HG03175 (cell line): ENCODE measurements around the gene TXNDC12.
"Not testable (repeated sequence)": the region's sequence is repeated elsewhere in the genome, so short reads cannot be mapped to it uniquely, and the experiment has no call there.

Experiments used
- ATAC-seq: cut with Tn5 transposase; IDR thresholded peaks from one replicate; pipeline ENCODE4 v1.9.1; 2021; ENCODE audit warnings: mild to moderate bottlenecking, moderate library complexity; ENCODE audit not compliant: unreplicated experiment

TXNDC12 gene

DNA sequence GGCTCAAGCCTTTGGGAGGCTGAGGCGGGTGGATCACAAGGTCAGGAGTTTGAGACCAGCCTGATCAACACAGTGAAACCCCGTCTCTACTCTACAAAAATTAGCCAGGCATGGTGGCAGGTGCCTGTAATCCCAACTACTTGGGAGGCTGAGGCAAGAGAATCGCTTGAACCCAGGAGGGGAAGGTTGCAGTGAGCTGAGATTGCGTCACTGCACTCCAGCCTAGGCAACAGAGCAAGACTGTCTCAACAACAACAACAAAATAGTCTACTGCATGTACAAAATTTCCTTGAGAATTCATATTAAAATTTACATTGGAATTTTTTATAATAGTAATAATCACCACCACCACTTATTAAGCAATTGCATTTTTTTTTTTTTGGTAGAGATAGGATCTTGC lies 5.7 kb downstream of the TXNDC12 start:
- ATAC-seq, result not testable (repeated sequence)

DNA sequence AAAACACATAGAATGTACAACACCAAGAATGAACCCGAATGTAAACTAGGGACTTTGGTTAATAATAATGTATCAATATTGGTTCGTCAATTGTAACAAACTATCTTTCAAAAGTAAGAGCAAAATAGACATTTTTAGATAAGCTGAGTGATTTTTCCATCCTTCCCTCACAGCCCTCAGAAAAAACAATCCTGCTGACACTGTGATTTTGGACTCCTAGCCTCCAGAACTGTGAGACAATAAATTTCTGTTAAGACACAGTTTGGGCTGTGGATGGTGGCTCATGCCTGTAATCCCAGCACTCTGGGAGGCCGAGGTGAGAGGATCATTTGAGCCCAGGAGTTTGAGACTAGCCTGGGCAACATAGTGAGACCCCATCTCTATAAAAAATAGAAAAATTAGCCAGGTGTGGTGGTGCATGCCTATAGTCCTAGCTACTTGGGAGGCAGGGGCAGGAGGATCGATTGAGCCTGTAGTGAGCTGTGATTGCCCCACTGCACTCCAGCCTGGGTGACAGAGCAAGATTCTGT lies 9.3 kb downstream of the TXNDC12 start:
- not testable (repeated sequence) for ATAC-seq

DNA sequence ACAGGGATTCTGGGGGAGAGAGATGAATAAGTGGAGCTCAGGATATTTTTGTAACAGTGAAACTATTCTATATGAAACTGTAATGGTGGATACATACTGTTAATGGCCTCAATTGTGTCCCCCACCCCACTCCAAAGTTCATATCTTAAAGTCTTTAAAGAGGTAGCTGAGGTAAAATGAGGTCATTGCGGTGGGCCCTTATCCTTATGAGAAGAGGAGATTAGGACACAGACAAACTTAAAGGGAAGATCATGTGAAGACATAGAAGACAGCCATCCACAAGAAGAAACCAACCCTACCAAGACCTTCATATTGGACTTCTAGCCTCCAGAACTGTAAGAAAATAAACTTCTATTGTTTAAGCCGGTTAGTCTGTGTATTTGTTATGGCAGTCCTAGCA lies 9.8 kb downstream of the TXNDC12 start:
- no peak for ATAC-seq

DNA sequence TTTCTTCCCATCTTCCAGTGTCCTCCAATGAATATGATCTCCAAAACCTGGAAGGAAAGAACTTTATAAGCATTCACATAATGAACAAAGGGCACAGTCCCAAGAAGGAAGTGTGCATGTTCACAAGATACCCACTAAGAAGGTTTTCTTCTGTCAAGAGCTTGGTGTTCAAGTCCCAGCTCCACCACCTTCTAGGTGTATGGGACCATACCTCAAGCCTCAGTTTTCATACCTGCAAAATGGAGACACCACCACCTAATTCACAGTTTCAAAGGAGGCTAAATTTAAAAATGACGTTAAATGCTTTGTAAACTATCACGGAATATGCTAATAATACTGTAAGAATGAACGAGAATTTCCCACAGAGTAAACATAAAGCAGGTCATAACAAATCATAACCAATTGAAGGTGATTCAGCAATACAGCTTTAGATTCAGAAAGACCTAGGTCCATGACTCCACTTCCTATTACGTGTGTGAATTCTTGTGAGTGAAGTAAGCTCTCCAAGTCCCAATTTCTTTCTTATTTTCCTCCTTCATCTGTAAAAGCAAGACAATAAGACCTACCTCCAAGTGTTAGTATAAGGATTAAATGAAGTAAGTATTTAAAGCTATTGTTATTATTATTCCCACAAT lies 13.3 kb downstream of the TXNDC12 start:
- ATAC-seq, result no peak

DNA sequence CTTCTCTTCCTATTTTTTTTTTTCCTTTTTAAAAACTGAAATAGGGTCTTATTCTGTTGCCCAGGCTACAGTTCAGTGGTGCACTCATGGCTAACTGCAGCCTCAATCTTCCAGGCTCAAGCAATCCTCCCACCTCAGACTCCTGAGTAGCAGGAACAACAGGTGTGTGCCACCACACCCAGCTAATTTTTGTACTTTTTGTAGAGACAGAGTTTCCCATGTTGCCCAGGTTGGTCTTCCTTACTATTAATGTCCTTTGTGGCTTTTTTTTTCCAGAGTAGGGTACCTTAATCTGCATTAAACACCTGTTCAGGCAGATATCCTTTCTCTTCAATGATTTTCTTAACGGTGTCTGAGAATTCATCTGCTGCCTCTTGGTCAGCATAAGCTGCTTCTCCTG lies 17.1 kb downstream of the TXNDC12 start:
- ATAC-seq, result no peak

DNA sequence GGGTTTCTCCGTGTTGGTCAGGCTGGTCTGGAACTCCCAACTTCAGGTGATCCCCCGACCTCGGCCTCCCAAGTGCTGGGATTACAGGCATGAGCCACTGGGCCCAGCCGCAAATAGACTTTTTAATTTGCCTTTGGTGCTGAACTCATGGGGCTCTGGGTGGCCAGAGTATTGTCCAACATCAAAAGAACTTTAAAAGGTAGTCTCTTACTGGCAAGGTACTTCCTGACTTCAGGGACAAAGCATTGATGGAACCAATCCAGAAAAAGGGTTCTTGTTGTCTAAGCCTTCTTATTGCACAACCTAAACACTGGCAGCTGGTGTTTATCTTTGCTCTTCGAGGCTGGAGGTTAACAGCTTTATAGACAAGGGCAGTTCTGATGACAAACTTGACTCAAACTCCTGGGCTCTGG lies 17.6 kb downstream of the TXNDC12 start:
- ATAC-seq, result no peak

DNA sequence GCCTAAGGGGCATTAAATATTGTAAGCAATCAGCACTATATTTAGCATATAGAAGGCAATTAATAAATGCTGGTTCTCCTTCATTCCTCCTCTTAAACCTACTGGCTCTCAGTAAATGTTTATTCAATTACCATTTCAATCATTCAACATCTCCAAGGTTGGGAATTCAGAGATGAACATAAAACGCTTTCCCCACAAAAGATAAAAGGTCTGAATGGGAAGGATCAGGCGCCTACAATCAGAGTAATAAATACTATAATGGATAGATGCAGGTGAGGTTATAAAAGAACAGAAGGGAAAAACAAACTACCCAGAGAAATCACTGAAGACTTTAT lies 21.0 kb downstream of the TXNDC12 start:
- no peak for ATAC-seq

DNA sequence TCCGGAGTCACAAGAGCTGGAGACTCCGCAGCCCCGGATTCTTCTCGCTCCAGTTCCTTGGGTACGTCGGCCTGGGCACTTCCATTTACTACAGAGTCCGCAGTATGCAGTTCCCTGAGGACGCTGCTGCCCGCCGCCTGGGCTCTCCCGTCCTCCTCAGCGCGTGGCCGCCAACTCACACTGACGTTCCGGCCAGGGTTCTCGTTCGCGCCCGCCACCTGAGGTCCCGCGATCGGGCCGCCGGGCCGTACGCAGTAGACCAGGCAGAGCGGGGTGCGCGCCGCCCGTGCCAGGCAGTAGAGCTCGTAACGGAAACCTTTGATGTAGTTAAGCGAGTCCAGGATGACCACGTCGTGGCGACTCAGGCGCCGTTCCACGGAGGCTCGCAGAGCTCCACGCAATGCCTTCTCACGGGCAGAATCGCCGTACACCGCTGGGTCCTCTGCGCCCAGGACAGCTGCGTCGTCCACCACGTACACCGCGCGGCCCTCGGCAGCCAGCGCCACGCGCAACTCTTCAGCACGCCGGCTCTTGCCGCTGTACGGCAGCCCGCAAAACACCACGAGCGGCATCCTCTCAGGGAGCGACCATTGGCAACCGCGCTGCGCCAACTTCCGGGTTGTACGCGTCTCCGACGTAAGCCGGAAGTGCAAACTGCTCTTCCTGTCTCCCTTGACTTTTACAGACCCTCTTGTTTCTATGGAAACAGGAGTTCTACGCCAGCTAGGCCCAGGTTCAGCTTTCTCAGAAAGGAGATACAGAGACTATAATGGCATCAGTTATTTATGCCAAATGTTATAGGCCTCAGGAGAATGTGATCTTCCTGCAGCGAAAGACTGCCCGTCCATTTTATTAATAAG lies 21.6 kb downstream of the TXNDC12 start, which contains the start of gene KTI12:
KTI12 (minus strand) TSS at position 621 of the 860 bp plus-strand sequence; CDS start at position 572, 49 bp downstream.
- peak; percentile 82 for ATAC-seq

DNA sequence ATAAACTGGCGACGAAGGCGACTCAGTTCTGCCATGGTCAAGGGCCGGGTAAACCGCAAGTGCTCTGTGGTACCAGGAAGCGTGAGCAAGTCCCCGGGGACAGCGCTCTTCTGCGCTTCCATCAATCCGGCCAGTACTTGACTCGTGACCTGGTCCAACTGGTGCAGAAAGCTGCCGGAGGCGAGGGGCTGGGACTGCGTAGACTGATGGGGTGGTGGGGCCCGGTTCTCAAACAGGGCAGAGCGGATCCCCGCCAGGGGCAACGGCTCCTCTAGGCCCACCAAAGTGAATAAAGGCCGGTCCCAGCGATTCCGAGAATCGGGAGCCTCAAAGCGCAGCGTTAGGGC lies 22.2 kb downstream of the TXNDC12 start:
- peak; percentile 38 for ATAC-seq

DNA sequence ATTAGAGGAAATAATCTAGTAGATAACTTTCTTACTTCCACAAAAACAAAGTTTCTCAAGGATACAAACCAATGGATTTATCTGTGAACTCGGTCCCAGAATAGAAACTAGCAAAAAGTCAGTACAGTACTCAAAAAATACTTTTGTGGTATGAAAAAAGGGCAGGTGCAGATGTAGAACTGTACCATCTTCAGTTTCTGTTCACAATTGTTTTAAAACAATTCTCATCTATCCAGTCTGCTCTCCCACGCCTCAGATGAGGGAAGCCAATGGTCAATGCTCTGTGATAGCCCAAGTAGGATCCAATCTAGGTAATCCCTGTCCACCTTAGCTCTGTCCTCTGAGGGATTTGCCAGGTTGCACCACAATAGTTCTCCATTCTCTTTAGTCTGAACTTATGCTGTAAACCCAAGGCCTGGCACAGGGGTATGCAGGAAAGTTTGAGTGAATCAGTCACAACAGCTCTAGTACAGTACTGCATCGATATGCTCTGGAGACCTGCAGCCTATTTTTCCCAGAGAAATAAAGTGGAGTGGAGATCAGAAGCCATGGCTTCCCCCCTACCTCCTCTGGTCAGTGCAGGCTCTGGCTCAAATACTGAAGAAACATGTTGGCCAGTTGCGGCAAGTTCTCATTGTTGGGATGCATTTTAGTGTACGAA lies 22.7 kb downstream of the TXNDC12 start:
- peak; percentile 30 for ATAC-seq

DNA sequence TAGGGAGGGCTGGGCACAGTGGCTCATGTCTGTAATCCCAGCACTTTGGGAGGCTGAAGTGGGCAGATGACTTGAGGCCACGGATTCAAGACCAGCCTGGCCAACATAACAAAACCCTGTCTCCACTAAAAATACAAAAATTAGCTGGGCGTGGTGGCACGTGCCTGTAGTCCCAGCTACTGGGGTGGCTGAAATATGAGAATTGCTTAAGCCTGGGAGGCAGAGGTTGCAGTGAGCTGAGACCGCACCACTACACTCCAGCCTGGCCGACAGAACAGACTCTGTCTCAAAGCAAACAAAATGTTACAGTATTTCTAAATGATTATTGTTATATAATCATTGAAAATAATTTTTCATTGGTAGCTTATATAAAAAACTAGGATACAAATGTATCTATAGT lies 26.2 kb downstream of the TXNDC12 start:
- not testable (repeated sequence) for ATAC-seq

DNA sequence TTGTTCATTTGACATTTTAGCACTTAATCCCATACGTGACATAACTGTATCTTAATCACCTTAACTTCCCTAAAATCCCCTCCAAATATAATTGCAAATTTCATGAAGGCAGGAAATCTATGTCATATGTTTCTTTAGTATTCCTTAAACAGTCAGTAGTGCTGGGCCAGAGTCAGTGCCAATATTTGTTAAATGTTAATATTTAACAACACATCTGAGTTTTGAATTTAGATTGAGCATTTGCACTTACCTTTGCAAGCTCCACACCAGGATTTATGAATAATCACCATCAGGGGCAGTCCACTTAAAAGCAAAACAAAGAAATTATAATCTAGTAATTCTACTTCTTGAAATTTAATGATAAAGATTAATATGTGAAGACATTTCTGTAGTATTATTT lies 26.7 kb downstream of the TXNDC12 start:
- ATAC-seq, result no peak

DNA sequence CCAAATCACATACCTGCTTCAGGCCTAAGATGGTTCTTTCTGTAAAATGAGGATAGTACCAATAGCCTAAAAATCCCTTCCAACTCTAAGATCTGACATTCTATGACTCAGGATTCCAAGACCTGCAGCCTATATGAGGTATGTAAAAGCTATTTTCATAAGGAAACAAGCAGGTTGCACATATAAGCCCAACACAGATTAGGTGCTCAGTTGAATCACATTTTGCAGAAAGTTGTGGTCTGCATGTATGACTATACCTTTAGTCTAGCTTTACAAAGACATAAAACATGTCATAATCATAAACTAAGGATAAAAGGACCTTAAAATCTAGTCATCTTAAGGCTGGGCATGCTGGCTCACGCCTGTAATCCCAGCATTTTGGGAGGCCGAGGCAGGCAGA lies 28.7 kb downstream of the TXNDC12 start:
- no peak for ATAC-seq

DNA sequence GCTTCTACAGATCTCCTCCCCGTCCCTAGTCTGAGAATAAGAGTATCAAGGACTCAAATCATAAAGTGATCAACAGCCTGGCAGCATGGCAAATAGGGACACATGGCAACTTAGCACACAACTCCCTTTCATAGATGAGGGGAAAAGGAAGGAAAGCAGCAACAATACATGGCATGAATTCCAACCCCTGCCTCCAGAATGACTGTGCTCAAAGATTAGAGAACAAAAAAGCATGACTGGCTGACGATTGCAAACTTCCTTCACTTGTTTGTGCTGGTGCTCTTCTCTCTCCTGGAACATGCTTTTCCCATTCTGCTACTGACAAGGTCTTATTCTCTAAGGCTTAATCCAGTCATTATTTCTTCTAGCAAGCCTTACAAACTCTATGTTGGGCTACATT lies 32.9 kb downstream of the TXNDC12 start:
- no peak for ATAC-seq

DNA sequence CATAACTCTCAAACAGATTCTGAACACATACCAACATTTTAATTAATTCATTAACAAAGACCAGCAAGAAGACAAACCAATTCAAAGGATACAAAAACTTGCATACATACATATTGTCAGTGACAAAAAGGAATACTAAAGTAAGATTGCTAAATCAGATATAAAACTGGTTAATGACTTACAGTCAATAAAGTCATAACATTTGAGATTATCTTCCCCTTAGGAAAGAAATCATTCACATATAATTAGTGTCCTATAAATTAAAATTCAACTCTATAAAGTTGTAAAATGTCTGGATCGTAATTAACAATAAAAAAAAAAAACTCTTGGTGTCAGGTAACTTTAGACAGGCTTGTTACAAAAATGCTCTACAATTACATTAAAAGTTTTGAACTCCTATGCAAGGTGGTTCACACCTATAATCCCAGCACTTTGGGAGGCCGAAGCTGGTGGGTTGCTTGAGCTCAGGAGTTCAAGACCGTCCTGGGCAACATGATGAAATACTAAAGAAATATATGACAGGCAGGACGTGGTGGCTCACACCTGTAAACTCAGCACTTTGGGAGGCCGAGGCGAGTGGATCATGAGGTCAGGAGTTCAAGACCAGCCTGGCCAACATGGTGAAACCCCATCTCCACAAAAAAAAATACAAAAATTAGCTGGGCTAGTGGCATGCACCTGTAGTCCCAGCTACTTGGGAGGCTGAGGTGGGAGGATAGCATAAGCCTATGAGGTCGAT lies 46.8 kb downstream of the TXNDC12 start:
- no peak for ATAC-seq

DNA sequence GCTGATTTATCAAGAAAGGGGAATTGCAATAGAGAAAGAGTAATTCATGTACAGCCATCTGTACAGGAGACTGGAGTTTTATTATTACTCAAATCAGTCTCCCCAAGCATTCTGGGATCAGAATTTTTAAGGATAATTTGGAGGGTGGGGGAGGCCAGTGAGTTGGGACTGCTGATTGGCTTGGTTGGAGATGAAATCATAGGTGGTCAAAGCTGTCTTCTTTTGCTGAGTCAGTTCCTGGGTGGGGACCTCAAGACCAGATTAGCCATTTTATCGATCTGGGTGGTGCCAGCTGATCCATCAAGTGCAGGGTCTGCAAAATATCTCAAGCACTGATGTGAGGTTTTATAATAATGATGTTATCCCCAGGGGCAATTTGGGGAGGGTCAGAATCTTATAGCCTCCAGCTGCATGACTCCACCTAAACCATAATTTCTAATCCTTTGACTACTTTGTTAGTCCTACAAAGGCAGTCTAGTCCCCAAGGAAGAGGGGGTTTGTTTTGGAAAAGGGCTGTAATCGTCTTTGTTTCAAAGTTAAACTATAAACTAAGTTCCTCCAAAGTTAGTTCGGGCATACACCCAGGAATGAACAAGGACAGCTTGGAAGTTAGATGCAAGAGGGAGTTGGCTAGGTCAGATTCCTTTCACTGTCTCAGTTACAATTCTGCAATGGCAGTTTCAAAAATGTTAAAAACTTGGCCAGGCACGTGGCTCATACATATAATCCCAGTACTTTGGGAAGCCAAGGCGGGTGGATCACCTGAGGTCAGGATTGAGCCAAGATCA lies 47.6 kb downstream of the TXNDC12 start:
- ATAC-seq, result no peak

DNA sequence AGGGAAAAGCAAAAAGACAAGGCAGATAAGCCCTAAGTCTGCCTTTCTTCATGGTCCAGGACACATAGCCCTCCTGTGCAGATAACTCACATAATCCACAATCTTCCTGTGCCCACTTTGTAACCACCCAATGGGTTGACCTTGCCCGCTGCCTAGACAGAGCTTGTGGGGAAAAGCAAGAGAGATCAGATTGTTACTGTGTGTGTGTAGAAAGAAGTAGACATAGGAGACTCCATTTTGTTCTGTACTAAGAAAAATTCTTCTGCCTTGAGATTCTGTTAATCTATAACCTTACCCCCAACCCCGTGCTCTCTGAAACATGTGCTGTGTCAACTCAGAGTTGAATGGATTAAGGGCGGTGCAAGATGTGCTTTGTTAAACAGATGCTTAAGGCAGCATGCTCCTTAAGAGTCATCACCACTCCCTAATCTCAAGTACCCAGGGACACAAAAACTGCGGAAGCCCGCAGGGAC lies 48.9 kb downstream of the TXNDC12 start:
- not testable (repeated sequence) for ATAC-seq

DNA sequence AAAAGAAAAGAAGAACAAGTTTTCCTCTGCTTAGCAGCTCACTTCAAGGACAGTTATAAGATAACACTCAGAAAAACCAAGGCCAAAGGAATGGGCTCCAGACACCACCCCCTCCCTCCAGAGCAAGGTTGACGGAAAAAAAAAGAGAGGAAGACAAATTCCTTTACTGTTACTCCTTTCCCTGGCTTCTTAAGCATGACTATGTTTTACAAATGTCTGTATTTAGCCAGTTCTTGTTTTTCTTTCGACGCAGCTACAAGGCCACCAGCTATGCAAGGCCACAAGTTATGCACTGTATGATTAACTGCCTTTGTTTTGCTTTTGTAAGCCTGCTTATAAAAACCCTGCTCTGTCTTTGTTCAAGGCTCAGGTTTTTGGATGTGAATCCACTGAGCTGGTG lies 49.4 kb downstream of the TXNDC12 start:
- ATAC-seq, result not testable (repeated sequence)

DNA sequence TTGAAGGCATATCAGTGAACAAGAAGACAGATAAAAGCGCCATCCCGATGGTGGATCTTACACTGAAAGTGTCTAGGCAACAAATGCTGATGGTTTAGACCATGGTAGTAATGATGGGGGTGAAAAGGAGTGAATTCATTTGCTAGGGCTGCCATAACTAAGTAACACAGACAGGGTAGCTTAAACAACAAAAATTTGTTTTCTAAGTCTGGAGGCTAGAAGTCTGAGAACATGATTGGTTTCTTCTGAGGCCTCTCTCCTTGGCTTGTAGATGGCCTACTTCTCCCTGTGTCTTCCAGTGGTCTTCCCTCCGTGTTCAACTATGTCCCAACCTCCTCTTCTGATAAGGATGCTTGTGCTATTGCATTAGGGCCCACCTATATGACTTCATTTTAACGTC lies 51.1 kb downstream of the TXNDC12 start:
- no peak for ATAC-seq
